WERI-Rb-1 (cell line): ENCODE results near the gene LRRC4C.

Experiments used
- DNase-seq: peaks from one replicate; pipeline ENCODE4 v3.0.0-alpha.2; 2020
- H3K27ac ChIP-seq: fragments of 250-450 bp; sonication (Bioruptor Pico); 2 replicates; pipeline ENCODE4 v1.5.1; 2020; ENCODE audit warnings: mild to moderate bottlenecking, moderate library complexity
- H3K27me3 ChIP-seq: fragments of 250-450 bp; sonication (Bioruptor Pico); 2 replicates; pipeline ENCODE4 v1.5.1; 2021; ENCODE audit warnings: mild to moderate bottlenecking, low read depth, moderate library complexity; ENCODE audit not compliant: insufficient read depth, severe bottlenecking
- H3K36me3 ChIP-seq: fragments of 250-450 bp; sonication (Bioruptor Pico); 2 replicates; pipeline ENCODE4 v1.5.1; 2020; ENCODE audit warnings: mild to moderate bottlenecking, moderate library complexity
- H3K4me3 ChIP-seq: 2 replicates; pipeline ENCODE4 v1.5.1; 2011; ENCODE audit warnings: low read depth, mild to moderate bottlenecking, control low read depth, low read length
- H3K9me3 ChIP-seq: fragments of 250-450 bp; sonication (Bioruptor Pico); 2 replicates; pipeline ENCODE4 v1.5.1; 2021; ENCODE audit warnings: mild to moderate bottlenecking, moderate library complexity; ENCODE audit not compliant: severe bottlenecking
- TF ChIP-seq, protein P1 (sequence below): IDR thresholded peaks from 2 replicates; pipeline ENCODE4 v1.5.1; 2011; ENCODE audit warnings: low read depth, mild to moderate bottlenecking, control low read depth, inconsistent platforms, low read length

LRRC4C gene

DNA sequence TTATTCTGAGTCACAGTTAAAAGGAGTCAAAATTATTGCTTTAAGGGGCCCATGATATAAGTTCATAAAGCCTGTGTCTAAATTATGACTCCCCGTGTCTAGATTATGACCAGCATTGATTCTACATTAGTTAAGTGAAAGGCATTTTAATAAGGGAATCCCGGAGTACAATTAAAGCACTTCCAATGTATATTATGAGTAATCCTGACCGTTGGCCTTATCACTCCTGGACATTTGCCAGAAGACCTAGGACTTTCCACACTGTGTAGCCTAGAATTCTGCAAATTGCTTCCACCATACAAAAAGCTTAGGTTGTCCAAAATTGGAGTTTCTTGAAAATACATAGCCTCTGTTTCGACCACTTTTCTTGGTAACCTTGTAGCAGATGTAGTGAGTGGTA lies 1292.6 kb downstream of the LRRC4C start:
- Histone ChIP-seq H3K4me3 (no peak overlapping the region), H3K27me3 (peaks cover 25% of the 10 kb centered on the region), H3K36me3 (no peaks in the 10 kb centered on the region), H3K9me3 (peaks cover 4% of the 10 kb centered on the region), H3K27ac (no peak overlapping the region)
- DNase-seq = no peak
- TF ChIP-seq, protein P1, sequence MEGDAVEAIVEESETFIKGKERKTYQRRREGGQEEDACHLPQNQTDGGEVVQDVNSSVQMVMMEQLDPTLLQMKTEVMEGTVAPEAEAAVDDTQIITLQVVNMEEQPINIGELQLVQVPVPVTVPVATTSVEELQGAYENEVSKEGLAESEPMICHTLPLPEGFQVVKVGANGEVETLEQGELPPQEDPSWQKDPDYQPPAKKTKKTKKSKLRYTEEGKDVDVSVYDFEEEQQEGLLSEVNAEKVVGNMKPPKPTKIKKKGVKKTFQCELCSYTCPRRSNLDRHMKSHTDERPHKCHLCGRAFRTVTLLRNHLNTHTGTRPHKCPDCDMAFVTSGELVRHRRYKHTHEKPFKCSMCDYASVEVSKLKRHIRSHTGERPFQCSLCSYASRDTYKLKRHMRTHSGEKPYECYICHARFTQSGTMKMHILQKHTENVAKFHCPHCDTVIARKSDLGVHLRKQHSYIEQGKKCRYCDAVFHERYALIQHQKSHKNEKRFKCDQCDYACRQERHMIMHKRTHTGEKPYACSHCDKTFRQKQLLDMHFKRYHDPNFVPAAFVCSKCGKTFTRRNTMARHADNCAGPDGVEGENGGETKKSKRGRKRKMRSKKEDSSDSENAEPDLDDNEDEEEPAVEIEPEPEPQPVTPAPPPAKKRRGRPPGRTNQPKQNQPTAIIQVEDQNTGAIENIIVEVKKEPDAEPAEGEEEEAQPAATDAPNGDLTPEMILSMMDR = no peak

DNA sequence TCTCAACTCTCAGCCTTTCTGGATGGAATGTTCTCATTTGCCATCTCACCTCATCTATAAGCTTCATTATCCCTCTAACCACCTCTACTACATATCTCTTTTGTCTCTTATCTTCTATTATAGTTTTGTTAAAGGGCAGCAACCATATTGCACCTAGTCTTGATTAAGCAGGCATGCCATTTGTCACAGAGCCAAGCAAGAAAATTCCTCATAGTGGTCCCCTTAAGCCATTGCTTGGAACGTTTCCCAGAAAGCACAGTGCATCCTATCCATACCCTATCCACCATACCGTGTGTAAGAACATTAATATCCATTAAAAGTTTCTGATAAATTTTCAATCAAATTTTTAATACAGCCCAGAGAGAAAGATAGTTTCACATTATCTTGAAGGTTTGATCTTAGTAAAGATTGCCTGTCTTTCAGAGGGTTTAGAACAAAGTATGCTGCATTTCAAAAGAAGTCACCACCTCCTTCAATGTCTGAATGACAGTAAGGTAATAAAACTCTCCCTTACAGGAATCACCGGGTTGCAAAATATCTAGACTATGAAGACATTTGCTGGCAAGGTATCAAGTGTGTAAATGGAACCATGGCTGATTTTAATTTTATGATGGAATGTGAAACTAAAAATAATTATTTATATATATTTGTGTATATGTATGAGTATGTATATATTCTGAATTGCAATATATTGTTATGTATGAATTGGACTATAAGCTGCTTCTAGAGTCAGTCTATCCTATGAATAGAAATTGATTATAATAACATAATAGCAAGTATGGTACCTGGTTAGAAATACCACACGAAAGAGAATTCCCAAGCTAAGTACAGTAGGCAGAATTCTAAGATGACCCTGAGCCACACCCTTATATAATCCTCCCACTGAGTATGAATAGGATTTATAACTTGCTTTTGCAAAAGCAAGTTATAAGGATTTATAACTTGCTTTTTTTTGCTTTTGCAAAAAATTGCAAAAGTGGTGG lies 1296.3 kb downstream of the LRRC4C start:
- DNase-seq = no peak
- TF ChIP-seq, protein P1 = no peak
- Histone ChIP-seq H3K27me3 (peaks cover 31% of the 10 kb centered on the region), H3K9me3 (peaks cover 4% of the 10 kb centered on the region), H3K4me3 (no peak overlapping the region), H3K36me3 (no peaks in the 10 kb centered on the region), H3K27ac (no peak overlapping the region)

DNA sequence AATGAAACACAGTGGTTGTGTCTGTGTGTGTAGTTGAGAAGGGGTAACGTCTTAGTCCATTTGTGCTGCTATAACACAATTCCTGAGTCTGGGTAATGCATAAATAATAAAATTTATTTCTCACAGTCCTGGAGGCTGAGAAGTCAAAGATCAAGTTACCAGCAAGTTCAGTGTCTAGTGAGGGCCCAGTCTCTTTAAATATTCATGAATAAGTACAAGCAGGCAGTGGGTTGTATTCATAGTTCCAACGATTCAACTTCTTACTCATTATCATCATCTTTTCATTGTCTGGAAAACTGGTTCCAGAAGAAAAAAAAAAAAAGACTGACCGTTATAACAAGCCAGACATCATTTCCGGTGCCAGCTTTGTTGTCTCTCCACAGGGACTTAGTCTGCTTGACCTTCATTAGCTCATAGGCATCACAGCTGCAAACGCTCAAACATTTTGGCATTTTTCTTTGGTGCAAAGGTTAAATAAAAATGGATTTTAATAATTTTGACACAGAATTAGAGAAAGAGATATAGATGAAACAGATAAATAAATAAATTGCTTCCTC lies 1297.5 kb downstream of the LRRC4C start:
- peaks cover 31% of the 10 kb centered on the region for H3K27me3 ChIP-seq
- H3K9me3 ChIP-seq = peaks cover 4% of the 10 kb centered on the region
- TF ChIP-seq, protein P1 = no peak
- DNase-seq = no peak
- H3K36me3 ChIP-seq = no peaks in the 10 kb centered on the region
- H3K4me3 ChIP-seq = no peak overlapping the region
- no peak overlapping the region for H3K27ac ChIP-seq

DNA sequence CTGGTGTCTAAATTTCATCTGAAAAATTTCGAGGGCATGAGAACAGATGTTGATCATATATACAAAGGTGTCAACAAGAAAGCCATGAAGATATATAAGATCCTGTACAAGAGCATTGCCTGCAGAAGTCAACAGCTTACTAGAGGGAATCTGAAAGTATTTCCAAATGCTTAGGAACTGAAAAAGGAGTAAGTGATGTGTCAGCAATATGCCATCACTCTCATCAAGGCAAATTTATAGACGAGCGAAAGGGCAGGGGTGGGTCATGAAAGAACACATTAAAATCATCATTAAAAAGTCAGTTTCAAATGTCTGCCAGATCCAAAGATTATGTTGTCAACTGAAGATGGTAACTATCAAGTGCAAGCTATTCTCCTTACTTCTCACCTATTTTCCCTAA lies 1299.0 kb downstream of the LRRC4C start:
- no peak overlapping the region for H3K4me3 ChIP-seq
- TF ChIP-seq, protein P1 = no peak
- H3K27me3 ChIP-seq = peaks cover 25% of the 10 kb centered on the region
- H3K36me3 ChIP-seq = no peaks in the 10 kb centered on the region
- H3K9me3 ChIP-seq = peaks cover 3% of the 10 kb centered on the region
- no peak for DNase-seq
- H3K27ac ChIP-seq = no peak overlapping the region

DNA sequence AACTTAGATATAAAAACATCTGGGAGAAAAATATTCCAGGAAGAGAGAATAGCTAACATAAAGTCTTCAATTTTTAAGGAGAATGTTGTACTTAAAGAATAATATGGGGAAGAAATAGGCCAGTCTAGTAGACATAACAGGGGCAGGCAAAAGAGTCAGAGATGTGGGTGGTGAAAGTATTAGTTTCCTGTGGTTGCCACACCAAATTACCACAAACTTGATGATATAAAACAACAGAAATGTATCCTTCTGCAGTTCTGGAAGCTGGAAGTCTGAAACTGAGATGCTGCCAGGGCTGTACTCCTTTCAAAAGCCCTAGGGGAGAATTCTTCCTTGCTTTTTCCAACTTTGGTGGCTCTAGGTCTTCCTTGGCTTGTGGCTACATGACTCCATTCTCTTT lies 1309.7 kb downstream of the LRRC4C start:
- TF ChIP-seq, protein P1 = no peak
- no peaks in the 10 kb centered on the region for H3K36me3 ChIP-seq
- H3K9me3 ChIP-seq = no peaks in the 10 kb centered on the region
- no peak overlapping the region for H3K4me3 ChIP-seq
- H3K27me3 ChIP-seq = peaks cover 15% of the 10 kb centered on the region
- H3K27ac ChIP-seq = no peak overlapping the region
- no peak for DNase-seq
